Measurements from ENCODE around the gene KCNK4. TPM values are rescaled to one million over a fixed set of nuclear protein-coding genes. Genes with fewer than 3 reads are reported as not detected.

The KCNK4 gene
- total RNA-seq, 2 donors from 2014 or later: not detected

GRCh38 chr11:64260147-64260708 lies 30.9 kb upstream of the KCNK4 start:
- no peak for DNase-seq
- Histone ChIP-seq H3K4me3 (no peak overlapping the region), H3K27ac (no peak overlapping the region), H3K9me3 (no peaks in the 10 kb centered on the region), H3K27me3 (no peaks in the 10 kb centered on the region), H3K36me3 (peaks cover 27% of the 10 kb centered on the region), H3K9ac (ENCODE audit: low read depth in 2 of 2, low read length in 2 of 2) (no peak overlapping the region), H3K4me1 (no peaks in the 10 kb centered on the region)
- TF ChIP-seq CTCF (IDR thresholded peaks at IDR 0.05): no peak
- intact Hi-C loops (cut with DNase I): no loop called here

- intact Hi-C loops (cut with DNase I): no loop called here
- H3K9ac ChIP-seq (ENCODE audit: low read depth in 2 of 2, low read length in 2 of 2): no peak overlapping the region
- H3K36me3 ChIP-seq: peaks cover 31% of the 10 kb centered on the region
- no peaks in the 10 kb centered on the region for H3K27me3 ChIP-seq
- no peak for DNase-seq
- no peak for TF ChIP-seq CTCF (IDR thresholded peaks at IDR 0.05)
- H3K9me3 ChIP-seq: no peaks in the 10 kb centered on the region
- no peak overlapping the region for H3K4me3 ChIP-seq
- H3K27ac ChIP-seq: no peak overlapping the region
- no peaks in the 10 kb centered on the region for H3K4me1 ChIP-seq
Measured at GRCh38 chr11:64261556-64262080, 29.5 kb upstream of the KCNK4 start.

DNA sequence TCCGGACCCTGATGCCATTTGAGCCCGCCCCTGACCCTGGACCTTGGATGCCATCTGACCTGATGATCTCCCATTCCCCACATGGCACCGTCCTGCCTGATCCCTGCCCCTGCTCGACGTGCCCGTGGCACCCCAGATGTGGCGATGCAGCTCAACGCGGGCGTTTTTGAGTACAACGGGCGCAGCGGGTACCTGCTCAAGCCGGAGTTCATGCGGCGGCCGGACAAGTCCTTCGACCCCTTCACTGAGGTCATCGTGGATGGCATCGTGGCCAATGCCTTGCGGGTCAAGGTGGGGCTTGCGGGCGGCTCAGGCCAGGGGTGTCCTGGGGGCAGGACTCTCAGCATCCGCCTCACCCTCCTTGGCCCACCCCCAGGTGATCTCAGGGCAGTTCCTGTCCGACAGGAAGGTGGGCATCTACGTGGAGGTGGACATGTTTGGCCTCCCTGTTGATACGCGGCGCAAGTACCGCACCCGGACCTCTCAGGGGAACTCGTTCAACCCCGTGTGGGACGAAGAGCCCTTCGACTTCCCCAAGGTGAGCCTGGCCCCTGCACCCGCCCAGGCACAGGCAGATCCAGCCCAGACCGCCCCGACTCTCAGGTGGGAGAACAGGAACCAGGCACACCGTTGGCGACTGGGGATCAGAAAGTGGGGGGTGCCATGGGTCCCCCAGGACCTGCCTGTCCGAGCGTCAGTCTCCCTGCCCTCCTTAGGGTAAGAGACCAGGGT lies 28.7 kb upstream of the KCNK4 start:
- no peak overlapping the region for H3K4me3 ChIP-seq
- intact Hi-C loops (cut with DNase I): no loop called here
- peaks cover 3% of the 10 kb centered on the region for H3K4me1 ChIP-seq
- H3K9me3 ChIP-seq: no peaks in the 10 kb centered on the region
- H3K36me3 ChIP-seq: peaks cover 31% of the 10 kb centered on the region
- H3K27me3 ChIP-seq: no peaks in the 10 kb centered on the region
- DNase-seq: no peak
- H3K9ac ChIP-seq (ENCODE audit: low read depth in 2 of 2, low read length in 2 of 2): no peak overlapping the region
- H3K27ac ChIP-seq: no peak overlapping the region
- no peak for TF ChIP-seq CTCF (IDR thresholded peaks at IDR 0.05)

DNA sequence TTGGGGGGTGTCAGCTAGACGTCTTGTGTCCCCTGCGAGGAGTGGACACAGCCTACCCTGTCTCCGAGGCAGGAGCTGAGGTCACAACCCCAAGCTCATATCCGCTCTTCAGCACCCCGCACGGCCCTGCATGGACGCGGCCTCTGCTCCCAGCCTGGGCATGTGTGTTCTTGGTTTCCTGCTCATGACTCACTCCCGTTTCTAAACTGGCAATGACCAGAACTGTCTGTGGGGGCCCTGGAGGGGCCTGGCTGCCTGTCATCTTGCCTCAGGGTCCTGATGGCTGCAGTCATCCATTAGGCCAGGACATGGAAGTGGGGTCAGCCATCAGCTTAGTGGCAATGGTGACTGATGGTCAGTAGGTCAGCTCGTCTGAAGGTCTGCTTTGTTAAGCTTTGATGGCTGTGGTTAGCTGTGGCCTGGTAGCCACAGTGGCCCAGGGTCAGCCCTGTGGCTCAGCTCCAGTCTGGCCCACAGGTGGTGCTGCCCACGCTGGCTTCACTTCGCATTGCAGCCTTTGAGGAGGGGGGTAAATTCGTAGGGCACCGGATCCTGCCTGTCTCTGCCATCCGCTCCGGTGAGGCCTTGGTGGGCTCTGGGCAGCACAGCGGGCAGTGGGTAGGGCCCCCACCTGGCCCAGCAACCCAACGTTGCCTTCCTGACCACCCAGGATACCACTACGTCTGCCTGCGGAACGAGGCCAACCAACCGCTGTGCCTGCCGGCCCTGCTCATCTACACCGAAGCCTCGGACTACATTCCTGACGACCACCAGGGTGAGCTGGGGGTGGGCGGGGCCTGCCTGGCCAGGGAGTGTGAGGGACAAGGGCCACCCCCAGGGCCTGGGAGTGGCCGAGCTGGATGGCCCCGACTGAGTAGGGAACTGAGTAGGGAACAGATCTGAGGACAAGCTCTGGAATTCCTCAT lies 27.8 kb upstream of the KCNK4 start:
- H3K36me3 ChIP-seq: peaks cover 31% of the 10 kb centered on the region
- no peak overlapping the region for H3K9ac ChIP-seq (ENCODE audit: low read depth in 2 of 2, low read length in 2 of 2)
- intact Hi-C loops (cut with DNase I): no loop called here

More for the DNA sequence above, 27.8 kb upstream of the KCNK4 start:
- Histone ChIP-seq H3K4me3 (no peak overlapping the region), H3K27ac (no peak overlapping the region), H3K27me3 (no peaks in the 10 kb centered on the region), H3K4me1 (peaks cover 9% of the 10 kb centered on the region), H3K9me3 (no peaks in the 10 kb centered on the region)
- TF ChIP-seq CTCF (IDR thresholded peaks at IDR 0.05): no peak
- DNase-seq: no peak
